GM13977 (cell line): ENCODE results near the gene APOBEC3A.
"Not testable (repeated sequence)": the region's sequence is repeated elsewhere in the genome, so short reads cannot be mapped to it uniquely, and the experiment has no call there.

Experiments used
- DNase-seq: peaks from one replicate; pipeline ENCODE4 v3.0.0; 2012; ENCODE audit warnings: low spot score
- in situ Hi-C: fragments of 300-500 bp; cut with MboI; formaldehyde crosslinking; loops from one replicate; pipeline ENCODE4 v1.12.0; 2022; ENCODE audit warnings: low sequenced_read_pairs, low pct_unique_long_range_greater_than_20kb, mixed read lengths, inconsistent platforms; ENCODE audit not compliant: unreplicated experiment
- TF ChIP-seq, protein P1 (sequence below): IDR thresholded peaks from 2 replicates; pipeline ENCODE4 v1.5.1; 2012; ENCODE audit warnings: mild to moderate bottlenecking, control low read depth; ENCODE audit not compliant: insufficient read depth; ENCODE audit errors: extremely low read depth, missing control alignments

APOBEC3A gene

DNA sequence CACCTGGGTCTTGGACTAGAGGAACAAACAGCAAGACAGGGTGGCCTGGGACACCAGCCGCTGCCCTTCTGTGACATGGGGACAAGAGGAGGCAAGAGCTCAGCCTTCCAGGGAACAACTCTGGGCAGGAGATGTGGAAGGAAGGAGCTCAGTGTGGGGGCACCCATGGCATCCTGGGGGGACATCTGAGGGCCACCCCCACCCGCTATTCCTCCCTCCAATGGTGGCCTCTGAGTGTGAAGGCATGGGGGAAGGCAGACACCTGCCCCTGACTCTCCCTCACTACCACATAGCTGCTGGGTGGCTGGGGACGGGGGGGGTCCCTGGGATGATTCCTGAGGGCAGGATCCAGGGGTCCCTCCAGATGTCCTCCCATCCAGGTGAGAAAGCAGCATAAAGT, 29.2 kb downstream of the APOBEC3A start:
- no peak for DNase-seq
- TF ChIP-seq, protein P1, sequence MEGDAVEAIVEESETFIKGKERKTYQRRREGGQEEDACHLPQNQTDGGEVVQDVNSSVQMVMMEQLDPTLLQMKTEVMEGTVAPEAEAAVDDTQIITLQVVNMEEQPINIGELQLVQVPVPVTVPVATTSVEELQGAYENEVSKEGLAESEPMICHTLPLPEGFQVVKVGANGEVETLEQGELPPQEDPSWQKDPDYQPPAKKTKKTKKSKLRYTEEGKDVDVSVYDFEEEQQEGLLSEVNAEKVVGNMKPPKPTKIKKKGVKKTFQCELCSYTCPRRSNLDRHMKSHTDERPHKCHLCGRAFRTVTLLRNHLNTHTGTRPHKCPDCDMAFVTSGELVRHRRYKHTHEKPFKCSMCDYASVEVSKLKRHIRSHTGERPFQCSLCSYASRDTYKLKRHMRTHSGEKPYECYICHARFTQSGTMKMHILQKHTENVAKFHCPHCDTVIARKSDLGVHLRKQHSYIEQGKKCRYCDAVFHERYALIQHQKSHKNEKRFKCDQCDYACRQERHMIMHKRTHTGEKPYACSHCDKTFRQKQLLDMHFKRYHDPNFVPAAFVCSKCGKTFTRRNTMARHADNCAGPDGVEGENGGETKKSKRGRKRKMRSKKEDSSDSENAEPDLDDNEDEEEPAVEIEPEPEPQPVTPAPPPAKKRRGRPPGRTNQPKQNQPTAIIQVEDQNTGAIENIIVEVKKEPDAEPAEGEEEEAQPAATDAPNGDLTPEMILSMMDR: no peak
- in situ Hi-C loops: no loop called here

DNA sequence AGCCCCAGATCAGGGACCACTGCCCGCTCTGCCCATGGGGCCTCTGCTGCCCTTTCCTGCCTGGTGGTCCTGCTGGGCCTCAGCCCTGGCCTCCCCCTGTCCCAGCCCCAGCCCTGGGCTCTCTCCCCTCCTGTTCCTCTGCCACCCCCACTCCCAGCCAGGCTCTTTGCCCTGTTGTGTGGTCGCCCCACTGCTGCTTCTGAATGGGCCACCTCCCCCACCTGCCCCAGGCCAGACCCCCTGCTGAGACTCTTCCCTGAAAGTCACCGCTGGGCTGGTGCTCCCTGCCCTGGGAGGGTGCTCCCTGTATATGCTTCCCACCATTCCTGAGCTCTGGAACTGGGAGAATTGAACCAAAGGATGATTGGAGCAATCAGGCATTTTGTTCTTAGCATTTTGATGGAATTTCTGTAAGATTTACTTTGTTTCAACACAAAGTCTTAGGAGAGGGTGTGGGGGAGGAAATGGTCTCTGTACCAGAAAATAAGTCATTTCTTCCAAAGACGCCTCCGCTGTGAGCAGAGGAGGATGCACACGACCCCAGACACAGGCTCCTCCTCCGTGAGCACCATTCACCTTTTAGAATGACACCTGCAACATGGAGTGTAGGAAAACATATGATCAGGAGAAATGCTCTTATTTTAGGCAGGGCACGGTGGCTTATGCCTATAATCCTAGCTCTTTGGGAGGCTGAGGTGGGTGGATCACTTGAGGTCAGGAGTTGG, 29.9 kb downstream of the APOBEC3A start:
- no peak for DNase-seq
- TF ChIP-seq, protein P1: no peak
- in situ Hi-C loops: no loop called here

DNA sequence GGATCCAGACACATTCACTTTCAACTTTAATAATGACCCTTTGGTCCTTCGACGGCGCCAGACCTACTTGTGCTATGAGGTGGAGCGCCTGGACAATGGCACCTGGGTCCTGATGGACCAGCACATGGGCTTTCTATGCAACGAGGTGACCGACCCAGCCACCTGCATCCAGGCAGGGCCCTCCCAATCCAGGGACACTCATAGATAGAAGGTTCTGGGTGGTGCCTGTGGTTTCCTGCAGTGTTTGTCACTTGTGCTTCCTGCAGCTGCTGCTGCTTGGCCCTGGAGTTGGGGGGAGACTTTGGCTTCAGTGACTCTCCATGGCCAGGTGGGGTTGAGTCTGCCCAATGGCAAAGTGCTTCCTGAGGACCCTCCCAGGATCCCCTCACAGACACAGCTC, 32.1 kb downstream of the APOBEC3A start:
- in situ Hi-C loops: no loop called here
- TF ChIP-seq, protein P1: no peak
- no peak for DNase-seq

DNA sequence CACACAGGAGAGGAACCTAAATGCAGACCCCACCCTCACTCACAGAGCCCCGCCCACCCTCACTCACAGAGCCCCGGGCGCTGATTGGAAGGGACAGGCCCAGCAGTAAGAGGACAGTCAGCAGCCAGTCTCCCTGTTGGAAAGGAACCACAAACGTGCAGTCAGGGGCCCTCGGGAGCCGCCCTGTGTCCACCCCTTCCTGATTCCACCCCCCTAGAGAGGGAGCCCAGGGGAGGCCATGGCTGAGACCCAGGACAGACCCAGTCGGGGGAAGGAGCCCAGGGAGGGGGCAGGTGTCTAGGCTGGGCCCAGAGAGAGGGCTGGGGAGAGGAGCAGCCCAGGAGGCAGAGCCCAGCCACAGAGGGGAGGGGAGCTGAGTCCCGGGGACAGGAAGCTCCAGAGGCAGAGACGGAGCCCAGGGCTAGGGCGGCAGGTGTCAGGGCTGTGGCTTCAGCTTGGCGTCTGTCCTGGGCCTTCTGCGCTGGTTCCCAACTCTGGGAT, 35.5 kb downstream of the APOBEC3A start:
- DNase-seq, in situ Hi-C loops: not testable (repeated sequence)

DNA sequence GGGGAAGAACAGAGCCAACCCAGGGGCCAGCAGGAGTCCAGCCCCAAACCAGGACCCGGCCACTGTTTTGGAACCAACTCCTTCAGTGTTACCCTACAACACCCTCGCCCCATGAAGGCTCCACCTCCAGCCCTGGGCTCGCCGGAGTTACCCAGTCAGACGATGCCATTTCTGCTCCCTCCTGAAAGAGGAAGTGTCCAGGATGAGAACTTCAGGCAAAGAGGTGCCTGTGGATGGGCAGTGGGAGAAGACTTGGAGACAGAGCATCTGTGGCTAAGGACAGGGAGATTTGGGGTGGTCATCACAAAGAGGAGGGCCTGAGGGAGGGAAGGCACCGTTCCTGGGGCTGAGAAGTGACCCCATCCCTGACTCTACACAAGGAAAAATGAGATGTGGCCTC, 38.7 kb downstream of the APOBEC3A start:
- no peak for DNase-seq
- in situ Hi-C loops: no loop called here
- TF ChIP-seq, protein P1: no peak

GRCh38 chr22:38997518-38997917, 40.1 kb downstream of the APOBEC3A start:
- in situ Hi-C loops: no loop called here
- DNase-seq: no peak
- TF ChIP-seq, protein P1: no peak

GRCh38 chr22:39003165-39003638, 45.8 kb downstream of the APOBEC3A start:
- in situ Hi-C loops: loop anchor here (10.0 to 25.0 kb wide), 2 partner anchors 122 to 309 kb away; partner anchors contain the start of gene RPL3
- TF ChIP-seq, protein P1: peak; percentile 72
- DNase-seq: peak; percentile 84
